ENCODE data around the gene MTX1. TPM values are rescaled to one million over a fixed set of nuclear protein-coding genes. Genes with fewer than 3 reads are reported as not detected.
A peak's percentile ranks its signal among the peaks of the same experiment; 100 is the strongest.

The MTX1 gene
- total and polyA plus RNA-seq, 9 of the 15 experiments (the other 6 are each of a cell fraction or from before 2014, with no cell fraction given): 29.1 to 98.4 (median 66.9) TPM

DNA sequence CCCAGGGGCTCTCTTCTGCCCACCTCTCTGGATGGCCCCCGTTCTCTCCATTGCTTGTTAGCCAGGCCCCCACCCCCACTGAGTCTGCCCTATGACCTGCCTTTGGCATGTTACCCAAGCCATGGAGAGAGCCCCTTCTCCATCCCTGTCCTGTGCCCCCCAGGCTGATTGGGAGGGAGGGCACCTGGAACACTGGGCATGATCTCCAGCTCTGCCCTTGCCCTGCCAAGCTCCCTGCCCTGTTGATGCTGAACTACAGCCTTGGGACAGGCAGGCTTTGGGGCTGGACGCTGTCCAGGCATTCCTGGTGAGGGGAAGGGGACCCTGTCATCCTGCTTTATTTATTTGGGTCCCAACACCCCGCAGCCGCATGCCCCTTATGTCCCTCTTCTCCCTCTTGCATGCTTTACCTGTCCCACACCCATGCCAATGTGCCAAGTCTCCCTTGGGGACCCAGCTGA is 24.1 kb upstream of the MTX1 start:
- WGBS (ENCODE audit: insufficient coverage, low coverage, missing lambda C conversion rate): 80% methylated on average over 4 of the region's 4 CpGs
- H3K79me2 ChIP-seq (ENCODE audit: control insufficient read depth, insufficient read depth, low read length): no peaks in the 10 kb centered on the region
- no TSS peak for BruUV-seq (replicated peaks)
- ChIA-PET CTCF (ENCODE audit: low intra/inter-chr PET ratio) (interaction anchor here (0.6 kb wide), 1 partner anchor 1175 kb away, joined by 3 read pairs; no protein-coding TSS in a partner anchor), POLR2A (interaction anchor here (0.7 to 1.5 kb wide), 3 partner anchors 9 to 303 kb away, joined by 3 to 6 read pairs (median 4); no protein-coding TSS in a partner anchor)
- H3K9me3 ChIP-seq (replicated peaks; ENCODE audit: control insufficient read depth, insufficient read depth, low read depth, low read length): no peaks in the 10 kb centered on the region
- H3K36me3 ChIP-seq (ENCODE audit: control insufficient read depth, insufficient read depth, low read length): no peaks in the 10 kb centered on the region
- no peak for DNase-seq (ENCODE audit: extremely low read depth in 1 of 4, low spot score in 3 of 4)
- intact Hi-C loops (cut with micrococcal nuclease) (no loop called here), in situ Hi-C loops (cut with MboI) (no loop called here)
- no peaks in the 10 kb centered on the region for H3K27me3 ChIP-seq (ENCODE audit: control insufficient read depth in 2 of 2, insufficient read depth in 2 of 2, low read length in 2 of 2)
- ATAC-seq: no peak
- H4K20me1 ChIP-seq (replicated peaks; ENCODE audit: control insufficient read depth, insufficient read depth, low read length): no peaks in the 10 kb centered on the region
- H2AFZ ChIP-seq (ENCODE audit: low read depth, low read length): no peak overlapping the region
- H3K9me1 ChIP-seq (ENCODE audit: control insufficient read depth, insufficient read depth, low read length): no peaks in the 10 kb centered on the region
- no peak overlapping the region for H3K4me2 ChIP-seq (ENCODE audit: insufficient read depth, low read length)
- peak overlapping the region in 1 of 2 experiments; percentile 33; a peak in 2 of 4 replicates for H3K9ac ChIP-seq (ENCODE audit: insufficient read depth in 1 of 2, low read depth in 2 of 2, low read length in 2 of 2)
- no peak for FAIRE-seq
- no peak overlapping the region for H3K4me3 ChIP-seq
- TF ChIP-seq MTA2 (IDR thresholded peaks at IDR 0.05; ENCODE audit: low read depth): no peak
- no peak for TF ChIP-seq CBX1 (IDR thresholded peaks at IDR 0.05; ENCODE audit: low read depth)
- TF ChIP-seq ZNF124 (CRISPR knock-in tag; IDR thresholded peaks at IDR 0.05): no peak
- TF ChIP-seq TAF9B (IDR thresholded peaks at IDR 0.05; ENCODE audit: partially characterized antibody): no peak
- no peak overlapping the region for H3K27ac ChIP-seq (ENCODE audit: extremely low read depth, low read depth, low read length)
- H3K4me1 ChIP-seq (replicated peaks in 1 of 2; ENCODE audit: control insufficient read depth in 2 of 2, insufficient read depth in 2 of 2, low read length in 2 of 2): peaks cover 0 to 38% of the 10 kb centered on the region in 2 experiments; a peak in 3 of 5 replicates

Measured in K562 (cell line).